ENCODE measurements around the gene CMTM4. TPM values are rescaled to one million over a fixed set of nuclear protein-coding genes. Genes with fewer than 3 reads are reported as not detected.

The CMTM4 gene
- total and polyA plus RNA-seq, 2 of the 8 experiments (the other 6 are each of a cell fraction or from before 2014, with no cell fraction given), result 35.3 to 51.7 TPM

DNA sequence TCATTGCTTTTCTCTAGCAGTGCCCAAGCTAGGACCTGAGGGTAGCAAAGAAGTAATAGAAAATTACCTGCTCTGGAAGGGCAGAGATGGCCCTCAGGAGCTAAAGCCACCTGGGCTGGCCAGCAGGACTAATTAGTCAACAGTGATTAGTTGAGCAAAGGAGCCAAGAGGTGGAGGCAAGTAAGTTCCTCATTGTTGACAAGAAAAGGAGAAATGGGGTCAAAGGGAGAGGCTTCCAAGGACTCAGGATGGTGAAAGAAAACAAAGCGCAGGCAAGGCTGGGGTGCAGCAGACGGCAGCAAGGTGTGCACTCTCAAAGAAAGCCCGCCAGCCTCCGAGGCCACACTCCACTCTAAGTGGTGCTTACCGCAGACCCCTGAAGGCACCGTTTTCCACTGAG is 44.6 kb downstream of the CMTM4 start:
- Histone ChIP-seq H4K5ac (ENCODE audit: insufficient read length, low read depth, low read length) (no peak overlapping the region), H3K27me3 (replicated peaks in 1 of 4; ENCODE audit: control insufficient read depth in 3 of 4, extremely low read depth in 1 of 4, insufficient read depth in 3 of 4, low read length in 3 of 4) (no peaks in the 10 kb centered on the region), H2AFZ (ENCODE audit: low read length) (no peak overlapping the region), H3K36me3 (ENCODE audit: control insufficient read depth in 2 of 4, insufficient read depth in 4 of 4, low read length in 3 of 4) (no peaks in the 10 kb centered on the region), H3K27ac (ENCODE audit: low read depth, low read length) (no peak overlapping the region), H3K56ac (replicated peaks; ENCODE audit: insufficient read length, low read depth, low read length) (no peak overlapping the region), H3K4me1 (replicated peaks in 1 of 4; ENCODE audit: control insufficient read depth in 3 of 4, insufficient read depth in 4 of 4, low read length in 3 of 4) (peaks cover 0 to 5% (median 3%) of the 10 kb centered on the region in 4 experiments; a peak in 3 of 7 replicates), H2AK5ac (ENCODE audit: low read depth, low read length) (no peak overlapping the region), H2BK12ac (ENCODE audit: low read depth, low read length) (no peak overlapping the region), H3K4me2 (ENCODE audit: insufficient read depth in 1 of 2, low read depth in 2 of 2, low read length in 2 of 2) (no peak overlapping the region; a peak in 1 of 4 replicates), H3K9ac (replicated peaks in 1 of 4; ENCODE audit: extremely low read depth in 1 of 4, low read depth in 3 of 4, low read length in 3 of 4) (no peak overlapping the region), H3K9me3 (ENCODE audit: insufficient read depth in 2 of 2, low read depth in 1 of 2, low read length in 1 of 2) (no peaks in the 10 kb centered on the region), H2BK120ac (replicated peaks; ENCODE audit: low read depth, low read length) (no peak overlapping the region), H3K14ac (ENCODE audit: insufficient read length) (no peak overlapping the region), H2BK5ac (ENCODE audit: low read depth, low read length) (no peak overlapping the region), H3K79me1 (ENCODE audit: low read depth, low read length) (peaks cover 5% of the 10 kb centered on the region; the same call in 1 of the 2 replicates), H2BK20ac (ENCODE audit: low read length) (no peak overlapping the region), H3K79me2 (ENCODE audit: control insufficient read depth in 1 of 2, insufficient read depth in 2 of 2, low read length in 2 of 2) (peaks cover 3 to 14% of the 10 kb centered on the region in 2 experiments; a peak in 3 of 4 replicates), H3K4ac (replicated peaks; ENCODE audit: insufficient read length, low read depth, low read length) (no peak overlapping the region), H4K91ac (replicated peaks; ENCODE audit: insufficient read length, low read length) (no peak overlapping the region), H3K4me3 (ENCODE audit: extremely low read depth in 1 of 4, insufficient read depth in 2 of 4, low read depth in 3 of 4, low read length in 4 of 4) (no peak overlapping the region), H3K23me2 (ENCODE audit: low read depth, low read length) (no peaks in the 10 kb centered on the region), H4K8ac (ENCODE audit: extremely low read depth, insufficient read depth, low read length) (no peak overlapping the region), H4K20me1 (replicated peaks in 1 of 2; ENCODE audit: control insufficient read depth in 1 of 2, insufficient read depth in 2 of 2, low read length in 2 of 2) (peaks cover 0 to 6% of the 10 kb centered on the region in 2 experiments), H2BK15ac (ENCODE audit: low read length) (no peak overlapping the region), H3K23ac (ENCODE audit: insufficient read length) (no peak overlapping the region), H3K18ac (ENCODE audit: extremely low read depth, low read length) (no peak overlapping the region)
- no peak for TF ChIP-seq TBP (IDR thresholded peaks at IDR 0.05; ENCODE audit: low read depth, low read length)
- no peak for TF ChIP-seq TEAD4 (IDR thresholded peaks at IDR 0.05; ENCODE audit: low read depth, low read length)
- TF ChIP-seq CHD1 (IDR thresholded peaks at IDR 0.05; ENCODE audit: low read depth, low read length), result no peak
- TF ChIP-seq BRCA1 (IDR thresholded peaks at IDR 0.05; ENCODE audit: low read depth, low read length), result no peak
- FAIRE-seq, result no peak
- no peak for DNase-seq (ENCODE audit: low read depth in 1 of 2, low spot score in 2 of 2)
- WGBS, 2 experiments (ENCODE audit: extremely low coverage in 1 of 2, insufficient coverage in 1 of 2, insufficient read length in 1 of 2, insufficient replicate concordance in 2 of 2, low coverage in 1 of 2, low lambda C conversion rate in 2 of 2, missing lambda C conversion rate in 1 of 2), result 90% methylated on average over 6 of the region's 6 CpGs; no CpG with 5 or more reads in 1 of the 2 experiments
- ChIA-PET POLR2A (ENCODE audit: partially characterized antibody) (interaction anchor here (0.7 to 2.7 kb wide), 4 partner anchors 9 to 254 kb away, joined by 3 to 9 read pairs (median 7); no protein-coding TSS in a partner anchor), CTCF (ENCODE audit: partially characterized antibody) (interaction anchor here (0.9 to 4.0 kb wide), 27 partner anchors 10 to 586 kb away, joined by 3 to 58 read pairs (median 6); partner anchors contain the start of gene CMTM3)

Data from H1 (cell line).